AG04449 (cell line): ENCODE results near the gene STARD7.
"Not testable (repeated sequence)": the region's sequence is repeated elsewhere in the genome, so short reads cannot be mapped to it uniquely, and the experiment has no call there.

Experiments used
- CTCF ChIA-PET: fragments of 350-600 bp; formaldehyde crosslinking; extraction: SDS; loops from one replicate; lab custom pipeline; 2021; ENCODE audit warnings: antibody characterized with exemption; lab: Yijun Ruan, JAX
- POLR2A ChIA-PET: fragments of 400-600, 350-600 bp; formaldehyde crosslinking; extraction: SDS; loops from one replicate; lab custom pipeline; 2020; ENCODE audit warnings: antibody characterized with exemption, inconsistent platforms; lab: Yijun Ruan, JAX
- DNase-seq: peaks from one replicate; pipeline ENCODE4 v3.0.0-alpha.2; 2010; ENCODE audit warnings: low read depth, low spot score
- H3K4me3 ChIP-seq: 2 replicates; pipeline ENCODE4 v1.5.1; 2011; ENCODE audit warnings: low read depth, mild to moderate bottlenecking, control low read depth, low read length
- TF ChIP-seq, protein P1 (sequence below): IDR thresholded peaks from one replicate; pipeline ENCODE4 v1.5.1; 2011; ENCODE audit warnings: mild to moderate bottlenecking, moderate library complexity, low read length, control low read depth, inconsistent platforms; ENCODE audit not compliant: insufficient read depth; ENCODE audit errors: missing control alignments

Gene STARD7, protein sequence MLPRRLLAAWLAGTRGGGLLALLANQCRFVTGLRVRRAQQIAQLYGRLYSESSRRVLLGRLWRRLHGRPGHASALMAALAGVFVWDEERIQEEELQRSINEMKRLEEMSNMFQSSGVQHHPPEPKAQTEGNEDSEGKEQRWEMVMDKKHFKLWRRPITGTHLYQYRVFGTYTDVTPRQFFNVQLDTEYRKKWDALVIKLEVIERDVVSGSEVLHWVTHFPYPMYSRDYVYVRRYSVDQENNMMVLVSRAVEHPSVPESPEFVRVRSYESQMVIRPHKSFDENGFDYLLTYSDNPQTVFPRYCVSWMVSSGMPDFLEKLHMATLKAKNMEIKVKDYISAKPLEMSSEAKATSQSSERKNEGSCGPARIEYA

DNA sequence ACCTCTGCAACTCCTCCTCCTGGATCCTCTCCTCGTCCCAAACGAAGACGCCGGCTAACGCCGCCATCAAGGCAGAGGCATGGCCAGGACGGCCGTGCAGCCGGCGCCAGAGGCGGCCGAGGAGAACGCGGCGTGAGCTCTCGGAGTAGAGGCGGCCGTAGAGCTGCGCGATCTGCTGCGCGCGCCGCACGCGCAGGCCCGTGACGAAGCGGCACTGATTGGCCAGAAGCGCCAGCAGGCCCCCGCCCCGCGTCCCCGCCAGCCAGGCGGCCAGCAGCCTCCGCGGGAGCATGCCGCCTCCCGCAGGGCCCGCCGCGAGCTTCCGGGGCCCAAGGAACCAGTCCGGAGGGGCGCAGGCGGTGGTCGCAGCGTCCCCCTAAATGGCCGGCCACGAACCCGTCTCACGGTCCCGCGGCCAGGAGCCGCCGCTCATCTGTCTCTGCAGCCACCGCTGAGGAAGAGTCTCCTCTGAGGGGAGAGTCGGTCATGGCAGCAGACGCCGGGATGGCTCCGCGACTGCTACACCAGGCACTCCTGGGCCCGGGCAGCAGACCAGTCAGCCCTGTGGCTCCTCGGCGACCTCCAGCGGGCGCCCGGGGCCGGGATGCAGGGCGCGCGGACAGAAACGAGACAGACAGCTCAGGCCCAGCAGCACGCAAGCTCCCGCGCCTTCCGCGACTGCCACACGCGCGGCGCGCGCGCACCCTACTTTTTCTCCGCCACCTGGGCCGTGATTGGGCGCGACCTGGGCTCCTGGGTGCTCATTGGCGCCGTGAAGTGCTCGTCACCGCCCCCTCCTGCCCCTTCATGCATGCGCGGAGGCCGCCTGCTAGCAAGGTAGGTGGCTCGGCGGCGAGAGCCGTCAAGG, at the start of gene STARD7:
Gene STARD7 (minus strand): TSS at position 685 of the 868 bp plus-strand sequence. CDS start 393 bp downstream, at position 292.
- ChIA-PET POLR2A (interaction anchor here (0.7 to 1.4 kb wide), 10 partner anchors 13 to 127 kb away, joined by 3 to 10 read pairs (median 3); partner anchors contain the start of genes DUSP2 and NCAPH), CTCF (interaction anchor here (1.0 to 1.4 kb wide), 6 partner anchors 15 to 216 kb away, joined by 3 to 5 read pairs (median 4); no protein-coding TSS in a partner anchor)
- TF ChIP-seq, protein P1, sequence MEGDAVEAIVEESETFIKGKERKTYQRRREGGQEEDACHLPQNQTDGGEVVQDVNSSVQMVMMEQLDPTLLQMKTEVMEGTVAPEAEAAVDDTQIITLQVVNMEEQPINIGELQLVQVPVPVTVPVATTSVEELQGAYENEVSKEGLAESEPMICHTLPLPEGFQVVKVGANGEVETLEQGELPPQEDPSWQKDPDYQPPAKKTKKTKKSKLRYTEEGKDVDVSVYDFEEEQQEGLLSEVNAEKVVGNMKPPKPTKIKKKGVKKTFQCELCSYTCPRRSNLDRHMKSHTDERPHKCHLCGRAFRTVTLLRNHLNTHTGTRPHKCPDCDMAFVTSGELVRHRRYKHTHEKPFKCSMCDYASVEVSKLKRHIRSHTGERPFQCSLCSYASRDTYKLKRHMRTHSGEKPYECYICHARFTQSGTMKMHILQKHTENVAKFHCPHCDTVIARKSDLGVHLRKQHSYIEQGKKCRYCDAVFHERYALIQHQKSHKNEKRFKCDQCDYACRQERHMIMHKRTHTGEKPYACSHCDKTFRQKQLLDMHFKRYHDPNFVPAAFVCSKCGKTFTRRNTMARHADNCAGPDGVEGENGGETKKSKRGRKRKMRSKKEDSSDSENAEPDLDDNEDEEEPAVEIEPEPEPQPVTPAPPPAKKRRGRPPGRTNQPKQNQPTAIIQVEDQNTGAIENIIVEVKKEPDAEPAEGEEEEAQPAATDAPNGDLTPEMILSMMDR = peak; percentile 21

DNA sequence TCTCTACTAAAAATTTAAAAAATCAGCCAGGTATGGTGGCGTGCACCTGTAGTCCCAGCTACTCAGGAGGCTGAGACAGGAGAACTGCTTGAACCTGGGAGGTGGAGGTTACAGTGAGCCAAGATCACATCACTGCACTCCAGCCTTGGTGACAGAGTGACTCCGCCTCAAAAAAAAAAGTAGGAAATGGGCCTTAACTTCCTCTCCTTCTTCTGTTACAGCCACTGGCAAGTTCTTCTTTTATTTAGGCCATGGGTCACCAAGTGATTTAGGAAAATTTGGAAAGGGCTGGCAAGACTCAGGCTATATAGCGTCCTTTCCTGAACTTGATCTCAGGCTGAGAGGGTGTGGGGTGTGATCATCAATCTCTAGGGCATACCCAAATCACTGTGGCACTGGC, 49.1 kb upstream of the STARD7 start:
- DNase-seq, POLR2A ChIA-PET, CTCF ChIA-PET, H3K4me3 ChIP-seq: not testable (repeated sequence)

More for the DNA sequence above, at the start of gene STARD7:
- H3K4me3 ChIP-seq = peak within 1 kb of the TSS; percentile 86
- DNase-seq = peak; percentile 80

DNA sequence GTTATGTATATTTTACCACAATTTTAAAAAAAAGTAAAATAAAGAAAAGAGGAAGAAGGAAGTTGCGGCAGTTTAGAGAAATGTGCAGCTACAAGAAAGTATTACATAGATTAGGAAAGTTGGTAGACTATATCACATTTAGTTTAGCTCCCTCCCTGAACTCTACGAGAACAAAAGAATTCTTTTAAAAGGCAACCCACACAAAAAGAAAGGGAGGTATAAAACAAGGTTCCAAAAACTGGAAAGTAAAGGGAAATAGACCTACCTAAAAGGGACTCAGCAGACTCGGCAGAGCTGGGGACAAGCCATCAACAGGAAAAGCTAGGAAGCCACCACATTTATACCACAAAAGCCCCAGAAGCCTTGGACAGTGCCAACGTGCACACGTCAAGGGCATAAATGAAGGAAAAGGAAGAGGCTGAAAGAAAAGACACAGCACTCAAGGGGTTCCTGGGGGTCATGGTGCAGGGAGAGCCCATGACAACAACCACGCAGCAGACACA, 48.0 kb upstream of the STARD7 start:
- no peak overlapping the region for H3K4me3 ChIP-seq
- TF ChIP-seq, protein P1 = no peak
- ChIA-PET POLR2A (no interaction called here), CTCF (no interaction called here)
- no peak for DNase-seq

DNA sequence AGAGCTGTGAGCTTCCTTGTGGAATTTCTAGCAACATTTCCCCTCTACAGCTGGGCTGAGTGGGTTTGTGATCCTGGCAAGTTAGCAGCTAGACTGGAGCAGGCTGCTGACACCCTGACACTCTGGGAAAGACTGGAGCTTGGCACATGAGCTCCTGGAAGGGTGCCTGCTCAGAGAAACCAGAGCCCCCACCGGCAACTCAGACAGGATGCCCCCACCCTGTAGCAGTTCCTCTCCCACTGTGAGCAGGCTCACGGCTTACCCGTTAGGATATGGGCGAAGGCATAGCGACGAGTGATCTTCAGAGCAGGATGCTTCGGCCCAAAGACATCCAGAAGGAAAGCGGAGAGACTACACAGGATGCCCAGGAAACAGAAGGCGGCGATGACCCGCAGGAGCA, 45.9 kb upstream of the STARD7 start:
- CTCF ChIA-PET = interaction anchor here (1.9 kb wide), 1 partner anchor 115 kb away, joined by 4 read pairs; no protein-coding TSS in a partner anchor
- TF ChIP-seq, protein P1 = no peak
- POLR2A ChIA-PET = no interaction called here
- no peak overlapping the region for H3K4me3 ChIP-seq
- no peak for DNase-seq

DNA sequence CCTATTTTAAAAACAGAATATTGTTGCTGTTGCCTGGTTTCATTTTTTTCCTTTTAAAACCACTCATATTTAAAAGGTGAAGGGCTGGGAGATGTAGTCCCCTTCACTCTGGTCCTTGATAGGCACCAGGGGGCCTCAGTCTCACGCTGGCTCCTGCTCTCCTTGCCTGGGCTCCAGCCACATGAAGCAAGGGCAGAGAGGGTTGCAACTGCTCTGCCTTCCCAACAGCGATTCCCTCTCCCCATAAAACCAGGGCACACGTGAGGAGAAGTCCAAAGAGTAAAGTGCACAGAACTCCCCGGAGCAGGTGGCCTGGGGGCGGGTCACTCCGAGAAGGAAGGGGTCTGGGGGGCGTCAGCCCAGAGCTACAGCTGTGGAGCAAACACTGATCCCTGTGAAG, 44.4 kb upstream of the STARD7 start:
- POLR2A ChIA-PET = no interaction called here
- CTCF ChIA-PET = interaction anchor here (1.2 to 1.9 kb wide), 2 partner anchors 11 to 114 kb away, joined by 3 to 4 read pairs; no protein-coding TSS in a partner anchor
- DNase-seq = no peak
- TF ChIP-seq, protein P1 = no peak
- H3K4me3 ChIP-seq = no peak overlapping the region

DNA sequence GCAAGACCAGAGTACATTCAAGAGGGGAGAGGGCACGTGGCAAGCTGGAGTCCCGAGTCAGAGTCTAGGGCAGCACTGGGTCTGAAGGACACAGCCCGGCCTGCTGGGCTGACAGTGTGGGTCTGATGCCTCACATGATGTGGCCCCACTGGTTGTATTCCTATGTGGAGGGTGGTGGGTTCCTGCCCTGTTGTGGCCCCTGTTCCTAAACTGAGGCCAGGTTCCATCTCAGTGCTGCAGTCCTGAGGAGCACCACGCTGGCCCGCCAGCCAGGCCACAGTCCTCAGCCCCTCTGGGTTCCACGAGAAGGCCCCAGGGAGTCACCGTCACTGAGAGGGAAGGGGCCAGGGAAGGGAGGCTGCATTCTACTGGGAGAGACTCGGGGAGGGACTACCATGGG, 43.9 kb upstream of the STARD7 start:
- H3K4me3 ChIP-seq = no peak overlapping the region
- TF ChIP-seq, protein P1 = no peak
- ChIA-PET POLR2A (no interaction called here), CTCF (interaction anchor here (0.8 kb wide), 1 partner anchor 9 kb away, joined by 3 read pairs; no protein-coding TSS in a partner anchor)
- DNase-seq = no peak
